Kidney (tissue), 14 donors: ENCODE data around the gene COX10. TPM values are rescaled to one million over a fixed set of nuclear protein-coding genes. Genes with fewer than 3 reads are reported as not detected.

Source experiments
- DNase-seq, 5 donors: peaks; one replicate each; pipeline ENCODE4 v3.0.0-alpha.2; 2013 to 2020
- FAIRE-seq: peaks from 2 replicates; lab custom pipeline; 2012; peaks lifted over from hg19 to GRCh38; lab: Jason Lieb, UNC
- H3K27ac ChIP-seq, 2 donors: one replicate each; pipeline ENCODE4 v1.7.0; 2013; ENCODE audit warnings: low read depth in 2 of 2, low read length in 2 of 2, inconsistent platforms in 1 of 2
- H3K27me3 ChIP-seq: one replicate; pipeline ENCODE4 v1.7.1; 2013; ENCODE audit warnings: low read length, inconsistent platforms; ENCODE audit not compliant: control insufficient read depth, insufficient read depth
- H3K36me3 ChIP-seq, 3 donors: one replicate each; pipeline versions ENCODE4 v1.7.0 to v1.7.1; 2013; ENCODE audit warnings: low read length in 3 of 3, control low read depth in 1 of 3, inconsistent platforms in 1 of 3; ENCODE audit not compliant: insufficient read depth in 3 of 3, control insufficient read depth in 2 of 3
- H3K4me1 ChIP-seq, 3 donors: one replicate each; pipeline versions ENCODE4 v1.7.0 to v1.7.1; 2013; ENCODE audit warnings: low read length in 3 of 3, inconsistent platforms in 1 of 3, low read depth in 1 of 3; ENCODE audit not compliant: control insufficient read depth in 2 of 3, insufficient read depth in 2 of 3
- H3K4me3 ChIP-seq, 3 donors: one replicate each; pipeline versions ENCODE4 v1.7.0 to v1.8.1; 2013; ENCODE audit warnings: low read length in 3 of 3, control low read depth in 1 of 3, inconsistent platforms in 1 of 3
- H3K9ac ChIP-seq, 3 donors: one replicate each; pipeline versions ENCODE4 v1.7.0 to v1.7.1; 2013; ENCODE audit warnings: low read length in 3 of 3, control low read depth in 1 of 3, inconsistent platforms in 1 of 3
- H3K9me3 ChIP-seq, 3 donors: one replicate each; pipeline versions ENCODE4 v1.7.0 to v1.7.1; 2013; ENCODE audit warnings: low read length in 3 of 3, control low read depth in 1 of 3, inconsistent platforms in 1 of 3; ENCODE audit not compliant: control insufficient read depth in 2 of 3, insufficient read depth in 1 of 3
- intact Hi-C: fragments of 100-400 bp; cut with DNase I; formaldehyde crosslinking; loops from one replicate; pipeline ENCODE4 v1.11.1; 2022
- polyA plus RNA-seq: library from polyadenylated mRNA; stranded (reverse); fragments of 350-450 nt; fragmentation: Illumina TruSeq; extraction: RNeasy Lipid Tissue Mini Kit (QIAGEN cat#74804); gene quantifications from one replicate; pipeline ENCODE4 v1.2.3, GENCODE V29; 2014; ENCODE audit warnings: low read depth, low replicate concordance; ENCODE audit not compliant: insufficient read depth
- total RNA-seq: library from RNA; stranded (reverse); fragmentation: NEBNext Ultra II Directional; extraction: Animal tissue kit (Norgen Biotek cat#: 25700); gene quantifications from one replicate; pipeline ENCODE4 v1.2.1, GENCODE V29; 2021
- TF ChIP-seq, protein P1 (sequence below): IDR thresholded peaks from 3 replicates; pipeline ENCODE4 v1.5.1; 2012; ENCODE audit warnings: mild to moderate bottlenecking, moderate library complexity, borderline replicate concordance; ENCODE audit not compliant: insufficient read depth; ENCODE audit errors: extremely low read depth
- donor health status: control.
- donor health status: control.
- donor health status: control.
- donor health status: control.
- donor health status: control.
- donor health status: DM: yes; HTN: yes; CAD: no.
- donor health status: Normal renal cell carcinoma (clear cell type).

Gene COX10
- total and polyA plus RNA-seq, 2 donors from 2014 or later, result 14.2 to 18.0 TPM

DNA sequence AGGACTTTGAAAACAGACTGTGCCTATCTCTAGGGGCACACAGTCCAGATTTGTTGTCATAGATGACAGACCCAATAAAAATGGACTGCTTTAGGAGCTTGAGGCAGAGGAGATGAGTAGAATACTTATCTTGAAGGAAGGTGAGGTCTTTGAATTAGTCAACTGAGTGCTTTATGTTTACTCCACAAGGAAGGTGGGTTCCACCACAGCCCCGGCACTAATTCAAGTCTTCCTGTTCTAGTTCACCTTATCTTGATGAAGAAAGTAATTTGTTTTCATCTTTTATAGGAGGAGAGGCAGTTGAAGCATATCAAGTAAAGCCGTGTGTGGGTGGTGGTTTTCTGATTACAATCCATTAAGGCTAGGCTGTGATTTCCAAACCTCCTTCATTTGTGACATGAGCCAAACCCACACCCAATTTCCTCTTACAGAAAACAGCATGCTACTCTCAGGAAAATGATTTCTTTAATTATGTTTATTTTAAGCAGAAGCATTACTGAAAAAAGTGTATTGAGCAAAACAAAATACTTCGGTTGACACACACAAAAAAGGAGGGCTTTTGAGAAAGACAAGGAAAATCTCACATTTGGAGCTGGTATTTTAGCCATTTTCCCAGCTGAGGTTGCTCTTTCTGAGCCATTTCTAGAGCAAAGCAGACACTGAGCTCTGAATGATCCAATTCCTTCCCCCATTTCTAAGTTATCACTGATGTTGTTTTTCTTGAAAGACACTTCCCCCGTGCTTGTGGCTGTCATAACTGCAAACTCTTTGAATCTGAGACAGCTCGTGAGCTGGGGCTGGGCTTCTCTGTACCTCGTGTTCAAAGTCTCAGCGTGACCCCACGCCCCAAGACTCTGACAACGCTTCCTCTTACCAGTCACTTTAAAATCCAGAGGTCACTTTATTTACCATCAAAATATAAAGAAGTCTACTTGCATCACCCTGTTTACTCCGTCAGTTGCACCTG lies 132.0 kb downstream of the COX10 start:
- intact Hi-C loops, result no loop called here
- no peak overlapping the region for H3K27ac ChIP-seq
- no peaks in the 10 kb centered on the region for H3K27me3 ChIP-seq
- H3K4me3 ChIP-seq, result no peak overlapping the region
- no peaks in the 10 kb centered on the region for H3K4me1 ChIP-seq
- peak in 3 of 5 donors; percentile 26 to 73 (median 50) for DNase-seq
- TF ChIP-seq, protein P1, sequence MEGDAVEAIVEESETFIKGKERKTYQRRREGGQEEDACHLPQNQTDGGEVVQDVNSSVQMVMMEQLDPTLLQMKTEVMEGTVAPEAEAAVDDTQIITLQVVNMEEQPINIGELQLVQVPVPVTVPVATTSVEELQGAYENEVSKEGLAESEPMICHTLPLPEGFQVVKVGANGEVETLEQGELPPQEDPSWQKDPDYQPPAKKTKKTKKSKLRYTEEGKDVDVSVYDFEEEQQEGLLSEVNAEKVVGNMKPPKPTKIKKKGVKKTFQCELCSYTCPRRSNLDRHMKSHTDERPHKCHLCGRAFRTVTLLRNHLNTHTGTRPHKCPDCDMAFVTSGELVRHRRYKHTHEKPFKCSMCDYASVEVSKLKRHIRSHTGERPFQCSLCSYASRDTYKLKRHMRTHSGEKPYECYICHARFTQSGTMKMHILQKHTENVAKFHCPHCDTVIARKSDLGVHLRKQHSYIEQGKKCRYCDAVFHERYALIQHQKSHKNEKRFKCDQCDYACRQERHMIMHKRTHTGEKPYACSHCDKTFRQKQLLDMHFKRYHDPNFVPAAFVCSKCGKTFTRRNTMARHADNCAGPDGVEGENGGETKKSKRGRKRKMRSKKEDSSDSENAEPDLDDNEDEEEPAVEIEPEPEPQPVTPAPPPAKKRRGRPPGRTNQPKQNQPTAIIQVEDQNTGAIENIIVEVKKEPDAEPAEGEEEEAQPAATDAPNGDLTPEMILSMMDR, result no peak
- no peaks in the 10 kb centered on the region for H3K36me3 ChIP-seq
- FAIRE-seq, result no peak
- no peak overlapping the region for H3K9ac ChIP-seq
- no peaks in the 10 kb centered on the region for H3K9me3 ChIP-seq

DNA sequence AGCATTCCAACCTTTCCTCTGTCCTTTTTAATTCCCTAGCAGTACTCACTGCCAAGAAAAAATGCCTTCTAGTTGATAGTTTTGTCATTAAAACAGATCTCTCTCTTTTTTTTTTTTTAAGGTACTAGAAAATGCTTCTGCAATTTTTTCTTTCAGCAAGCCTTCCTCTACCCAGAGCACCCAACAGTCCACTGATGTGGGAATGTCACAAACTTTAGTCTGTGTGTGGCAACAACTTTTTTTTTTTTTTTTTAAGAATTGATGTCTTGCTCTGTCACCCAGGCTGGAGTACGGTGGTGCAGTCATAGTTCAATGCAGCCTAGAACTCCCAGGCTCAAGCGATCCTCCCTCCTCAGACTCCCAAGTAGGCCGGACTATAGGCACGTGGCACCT lies 132.7 kb downstream of the COX10 start:
- Histone ChIP-seq H3K27ac (no peak overlapping the region), H3K9me3 (no peaks in the 10 kb centered on the region), H3K27me3 (no peaks in the 10 kb centered on the region), H3K4me1 (no peaks in the 10 kb centered on the region), H3K4me3 (no peak overlapping the region), H3K9ac (no peak overlapping the region), H3K36me3 (no peaks in the 10 kb centered on the region)
- DNase-seq, result no peak
- FAIRE-seq, result no peak
- intact Hi-C loops, result no loop called here
- TF ChIP-seq, protein P1, result no peak

DNA sequence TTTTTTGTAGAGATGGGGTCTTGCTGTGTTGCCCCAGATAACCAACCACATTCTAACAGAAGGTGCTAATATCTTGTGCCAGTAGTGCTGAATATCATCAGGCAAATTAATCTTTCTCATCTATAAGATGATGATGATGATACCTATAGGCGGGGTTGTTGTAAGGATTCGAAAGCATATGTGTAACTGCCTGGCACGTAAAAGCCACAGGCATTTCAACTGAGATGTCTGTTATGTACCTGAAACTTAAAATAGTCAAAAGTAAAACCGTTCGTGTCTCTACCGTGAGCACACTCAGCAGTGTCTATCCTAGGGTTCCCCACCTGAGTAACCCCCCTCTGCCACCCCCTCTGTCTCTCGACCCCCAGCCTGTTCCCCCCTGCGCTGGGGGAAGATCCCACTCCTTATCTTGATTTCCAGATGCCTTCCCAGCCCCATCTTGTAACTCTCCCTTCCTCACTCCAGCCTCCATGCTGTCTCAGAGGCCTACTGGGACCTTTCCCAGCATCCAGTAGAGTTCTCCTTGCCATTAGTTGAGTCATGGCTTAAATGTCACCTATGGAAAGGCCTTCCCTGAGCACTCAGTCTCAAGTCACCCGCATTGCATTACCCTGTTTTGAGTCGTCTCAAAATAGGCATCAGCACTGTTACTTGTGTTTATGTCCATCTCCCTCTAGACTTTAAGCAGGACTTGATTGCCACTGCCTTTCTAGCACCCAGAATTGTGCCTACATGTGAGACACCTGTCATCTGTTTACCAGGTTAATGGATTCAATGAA lies 133.3 kb downstream of the COX10 start:
- Histone ChIP-seq H3K4me3 (no peak overlapping the region), H3K9me3 (no peaks in the 10 kb centered on the region), H3K36me3 (peaks cover 0 to under 1% (median 0%) of the 10 kb centered on the region in 3 donors), H3K27ac (no peak overlapping the region), H3K4me1 (no peaks in the 10 kb centered on the region), H3K27me3 (no peaks in the 10 kb centered on the region), H3K9ac (no peak overlapping the region)
- no peak for FAIRE-seq
- TF ChIP-seq, protein P1, result no peak
- intact Hi-C loops, result no loop called here
- no peak for DNase-seq
